Left ventricle myocardium inferior (tissue), 1 donor: ENCODE measurements around the gene PHF10. TPM values are rescaled to one million over a fixed set of nuclear protein-coding genes. Genes with fewer than 3 reads are reported as not detected.

Experiments used
- DNase-seq: peaks from one replicate; pipeline ENCODE4 v3.0.0-alpha.2; 2020
- H3K27ac ChIP-seq: fragments of 200-600 bp; replicated peaks from 2 replicates; pipeline ENCODE4 v1.8.0; 2021
- H3K27me3 ChIP-seq: fragments of 200-600 bp; 2 replicates; pipeline ENCODE4 v1.8.0; 2021; ENCODE audit warnings: low read depth
- H3K36me3 ChIP-seq: fragments of 200-600 bp; 2 replicates; pipeline ENCODE4 v1.8.0; 2021
- H3K4me1 ChIP-seq: fragments of 200-600 bp; 2 replicates; pipeline ENCODE4 v1.8.0; 2021
- H3K4me3 ChIP-seq: fragments of 200-600 bp; 2 replicates; pipeline ENCODE4 v1.8.0; 2021; ENCODE audit warnings: mild to moderate bottlenecking, moderate library complexity
- H3K9me3 ChIP-seq: fragments of 200-600 bp; replicated peaks from 2 replicates; pipeline ENCODE4 v1.8.0; 2021
- CTCF ChIP-seq: fragments of 200-600 bp; IDR thresholded peaks from 2 replicates; pipeline ENCODE4 v1.8.0; 2021; ENCODE audit warnings: antibody characterized with exemption, mild to moderate bottlenecking, borderline replicate concordance
- intact Hi-C: fragments of 100-400 bp; cut with micrococcal nuclease; formaldehyde crosslinking; loops from one replicate; pipeline ENCODE4 v1.11.0; 2022
- total RNA-seq: library from RNA; stranded (reverse); fragmentation: NEBNext Ultra II Directional; extraction: Animal tissue kit (Norgen Biotek cat#: 25700); gene quantifications from one replicate; pipeline ENCODE4 v1.2.1, GENCODE V29; 2021
- donor health status: DM: no; HTN: yes; CAD: no; lungs with severe emphysema.

Gene PHF10
- total RNA-seq, 1 donor from 2014 or later: 56.6 TPM

- Histone ChIP-seq H3K9me3 (no peaks in the 10 kb centered on the region), H3K36me3 (no peaks in the 10 kb centered on the region), H3K4me3 (no peak overlapping the region), H3K27ac (no peak overlapping the region), H3K4me1 (peaks cover 34% of the 10 kb centered on the region), H3K27me3 (no peaks in the 10 kb centered on the region)
- DNase-seq: no peak
- TF ChIP-seq CTCF: no peak
- intact Hi-C loops: no loop called here
Observed at GRCh38 chr6:169726049-169726400, 1.7 kb upstream of the PHF10 start.

GRCh38 chr6:169725125-169726048, 1.1 kb upstream of the PHF10 start:
- Histone ChIP-seq H3K36me3 (no peaks in the 10 kb centered on the region), H3K9me3 (no peaks in the 10 kb centered on the region), H3K27ac (peak overlapping the region; percentile 96), H3K27me3 (no peaks in the 10 kb centered on the region), H3K4me1 (peaks cover 34% of the 10 kb centered on the region), H3K4me3 (peak overlapping the region; percentile 78)
- peak; percentile 29 for DNase-seq
- no peak for TF ChIP-seq CTCF
- intact Hi-C loops: no loop called here

DNA sequence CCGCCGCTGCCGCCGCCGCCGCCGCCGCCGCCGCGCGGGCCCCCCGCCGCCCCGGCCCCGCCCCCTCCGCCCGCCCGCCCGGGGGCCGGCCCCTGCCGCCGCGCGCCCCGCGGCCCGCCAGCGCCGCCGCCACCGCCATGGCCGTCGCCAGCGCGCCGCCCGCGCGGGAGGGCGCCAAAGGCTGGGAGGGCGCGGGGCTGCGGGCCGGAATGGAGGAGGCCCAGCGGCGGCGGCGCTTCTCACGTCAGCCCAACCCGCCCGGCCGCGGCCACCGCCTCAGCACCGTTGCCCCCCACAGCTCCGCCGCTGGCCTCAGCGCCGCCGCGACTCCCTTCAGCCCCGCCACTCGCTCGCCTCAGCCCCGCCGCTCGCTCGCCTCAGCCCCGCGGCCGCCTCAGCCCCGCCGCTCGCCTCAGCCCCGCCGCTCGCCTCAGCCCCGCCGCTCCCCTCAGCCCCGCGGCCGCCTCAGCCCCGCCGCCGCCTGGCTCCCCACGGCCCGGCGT, 258 bp downstream of the PHF10 start:
- no peaks in the 10 kb centered on the region for H3K27me3 ChIP-seq
- H3K27ac ChIP-seq: peak overlapping the region; percentile 96
- H3K4me3 ChIP-seq: peak overlapping the region; percentile 78
- H3K4me1 ChIP-seq: peaks cover 34% of the 10 kb centered on the region
- H3K9me3 ChIP-seq: no peaks in the 10 kb centered on the region
- H3K36me3 ChIP-seq: no peaks in the 10 kb centered on the region
- TF ChIP-seq CTCF: no peak
- DNase-seq: peak; percentile 41
- intact Hi-C loops: no loop called here

- intact Hi-C loops: no loop called here
- no peak for TF ChIP-seq CTCF
- Histone ChIP-seq H3K36me3 (peaks cover 3% of the 10 kb centered on the region), H3K4me1 (peaks cover 34% of the 10 kb centered on the region), H3K4me3 (peak overlapping the region; percentile 78), H3K27ac (peak overlapping the region; percentile 95), H3K9me3 (no peaks in the 10 kb centered on the region), H3K27me3 (no peaks in the 10 kb centered on the region)
- DNase-seq: peak; percentile 87
Observed at GRCh38 chr6:169723200-169723909, 945 bp downstream of the PHF10 start.

GRCh38 chr6:169722362-169723199, 1.7 kb downstream of the PHF10 start:
- H3K4me3 ChIP-seq: peak overlapping the region; percentile 78
- peaks cover 7% of the 10 kb centered on the region for H3K36me3 ChIP-seq
- TF ChIP-seq CTCF: peak; percentile 3
- H3K27me3 ChIP-seq: no peaks in the 10 kb centered on the region
- peak; percentile 42 for DNase-seq
- no peaks in the 10 kb centered on the region for H3K9me3 ChIP-seq
- H3K27ac ChIP-seq: peak overlapping the region; percentile 95
- peaks cover 34% of the 10 kb centered on the region for H3K4me1 ChIP-seq
- intact Hi-C loops: no loop called here
